Femur (tissue), 1 donor: ENCODE results near the gene HSPG2.
"Not testable (repeated sequence)": the region's sequence is repeated elsewhere in the genome, so short reads cannot be mapped to it uniquely, and the experiment has no call there.

Experiments used
- DNase-seq: peaks from one replicate; pipeline ENCODE4 v3.0.0-alpha.2; 2017

The HSPG2 gene

GRCh38 chr1:21781815-21782348 lies 155.2 kb downstream of the HSPG2 start:
- DNase-seq: peak; percentile 32

DNA sequence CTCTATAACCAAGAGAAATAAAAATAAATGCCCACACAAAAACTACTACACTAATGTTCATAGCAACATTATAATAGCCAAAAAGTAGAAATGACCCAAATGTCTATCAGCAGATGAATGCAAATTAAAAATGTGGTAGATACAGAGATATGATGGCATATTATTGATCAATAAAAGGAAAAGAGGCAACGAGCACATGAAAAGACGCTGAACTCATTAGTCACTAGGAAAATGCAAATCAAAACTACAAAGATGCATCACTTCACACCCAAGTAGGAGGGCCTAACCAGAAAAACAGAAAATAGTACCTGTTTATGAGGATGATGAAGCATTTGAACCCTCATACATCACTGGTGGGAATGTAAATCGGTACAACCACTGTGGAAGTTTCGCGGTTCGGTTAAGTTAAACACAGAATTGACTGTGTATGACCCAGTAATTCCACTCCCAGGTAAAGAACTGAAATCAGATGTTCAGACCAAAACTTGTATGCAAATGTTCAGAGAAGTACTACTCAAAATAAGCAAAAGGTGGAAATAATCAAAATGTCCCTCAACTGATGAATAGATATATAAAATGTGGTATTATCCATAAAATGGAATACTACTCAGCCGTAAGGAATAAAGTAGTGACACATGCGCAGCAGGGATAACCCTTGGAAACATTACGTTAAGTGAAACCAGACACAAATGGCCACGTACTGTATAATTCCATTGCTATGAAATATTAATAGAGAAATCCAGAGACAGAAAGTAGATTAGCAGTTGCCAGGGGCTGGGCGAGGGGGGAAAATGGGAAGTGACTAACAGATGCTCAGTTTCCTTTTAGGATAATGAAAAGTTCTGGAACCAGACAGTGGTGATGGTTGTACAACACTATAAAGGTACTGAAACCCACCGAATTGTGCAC lies 157.2 kb downstream of the HSPG2 start:
- DNase-seq: no peak

DNA sequence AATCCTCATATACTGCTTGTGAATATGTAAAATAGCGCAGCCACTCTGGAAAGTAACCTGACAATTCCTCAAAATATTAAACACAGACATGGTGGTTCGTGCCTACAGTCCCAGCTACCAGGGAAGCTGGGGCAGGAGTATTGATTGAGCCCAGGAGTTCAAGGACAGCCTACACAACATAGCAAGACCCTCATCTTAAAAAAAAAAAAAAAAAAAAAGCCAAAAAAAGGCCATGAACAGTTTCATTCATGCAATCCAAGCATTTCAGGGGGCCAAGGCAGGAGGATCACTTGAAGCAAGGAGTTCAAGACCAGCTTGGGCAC lies 158.7 kb downstream of the HSPG2 start:
- no peak for DNase-seq

- not testable (repeated sequence) for DNase-seq
Measured at GRCh38 chr1:21776925-21777324, 160.2 kb downstream of the HSPG2 start.

GRCh38 chr1:21775985-21776562 lies 161.0 kb downstream of the HSPG2 start:
- no peak for DNase-seq

GRCh38 chr1:21775550-21775914 lies 161.6 kb downstream of the HSPG2 start:
- no peak for DNase-seq

DNA sequence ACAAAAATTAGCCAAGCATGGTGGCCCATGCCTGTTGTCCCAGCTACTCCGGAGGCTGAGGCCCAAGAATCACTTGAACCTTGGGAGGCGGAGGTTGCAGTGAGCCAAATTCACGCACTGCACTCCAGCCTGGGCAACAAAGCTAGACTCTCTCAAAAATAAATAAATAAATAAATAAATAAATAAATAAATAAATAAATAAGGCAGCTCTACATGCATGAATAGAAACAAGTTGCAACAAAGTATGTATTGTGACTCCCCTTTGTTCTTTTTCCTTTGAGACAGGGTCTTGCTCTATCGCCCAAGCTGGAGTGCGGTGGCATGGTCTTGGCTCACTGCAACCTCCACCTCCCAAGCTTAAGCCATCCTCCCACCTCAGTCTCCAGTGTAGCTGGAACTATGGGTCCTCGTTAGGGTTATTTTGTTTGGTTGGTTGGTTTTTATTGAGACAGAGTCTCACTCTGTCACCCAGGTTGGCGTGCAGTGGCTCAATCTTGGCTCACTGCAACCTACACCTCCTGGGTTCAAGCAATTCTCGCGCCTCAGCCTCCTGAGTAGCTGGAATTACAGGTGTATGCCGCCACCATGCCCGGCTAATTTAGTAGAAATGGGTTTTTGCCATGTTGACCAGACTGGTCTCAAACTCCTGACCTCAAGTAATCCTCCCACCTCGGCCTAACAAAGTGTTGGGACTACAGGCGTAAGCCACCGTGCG lies 162.1 kb downstream of the HSPG2 start:
- no peak for DNase-seq

DNA sequence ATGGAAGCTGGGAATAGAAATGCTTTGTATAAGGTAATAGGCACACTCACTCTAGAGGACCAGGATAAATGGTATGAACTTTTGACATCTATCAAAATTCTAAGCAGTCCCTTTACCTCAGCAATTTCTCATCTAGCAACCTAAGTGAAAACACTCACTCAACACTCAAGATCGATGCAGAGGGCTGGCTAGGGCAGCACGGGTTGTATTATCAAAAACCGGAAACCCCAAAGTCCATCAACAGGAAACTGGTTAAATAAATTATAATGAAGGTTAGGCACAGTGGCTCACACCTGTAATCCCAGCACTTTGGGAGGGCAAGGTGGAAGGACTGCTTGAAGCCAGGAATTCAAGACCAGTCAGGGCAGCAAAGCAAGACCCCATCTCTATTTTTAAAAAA lies 163.5 kb downstream of the HSPG2 start:
- DNase-seq: no peak
